Lower lobe of right lung (tissue), 2 donors: ENCODE results near the gene TNPO3. TPM values are rescaled to one million over a fixed set of nuclear protein-coding genes. Genes with fewer than 3 reads are reported as not detected.

Experiments
- ATAC-seq, 2 donors: fragments of 200-7000 bp; cut with Tn5 transposase; one replicate each; pipeline ENCODE4 v1.9.1; 2020 to 2022; ENCODE audit warnings: mild to moderate bottlenecking in 2 of 2, moderate library complexity in 2 of 2
- DNase-seq: peaks from one replicate; pipeline ENCODE4 v3.0.0-alpha.2; 2020
- H3K27ac ChIP-seq: fragments of 200-600 bp; one replicate; pipeline ENCODE4 v1.8.0; 2022
- H3K27me3 ChIP-seq: fragments of 200-600 bp; one replicate; pipeline ENCODE4 v1.8.0; 2022; ENCODE audit warnings: low read depth
- H3K36me3 ChIP-seq: fragments of 200-600 bp; one replicate; pipeline ENCODE4 v1.8.0; 2022; ENCODE audit warnings: mild to moderate bottlenecking
- H3K4me1 ChIP-seq: fragments of 200-600 bp; one replicate; pipeline ENCODE4 v1.8.0; 2022
- H3K4me3 ChIP-seq: fragments of 200-600 bp; one replicate; pipeline ENCODE4 v1.8.0; 2022; ENCODE audit warnings: mild to moderate bottlenecking
- H3K9me3 ChIP-seq: fragments of 200-600 bp; one replicate; pipeline ENCODE4 v1.8.0; 2022
- CTCF ChIP-seq: fragments of 200-600 bp; IDR thresholded peaks from one replicate; pipeline ENCODE4 v1.8.0; 2022; ENCODE audit warnings: antibody characterized with exemption, mild to moderate bottlenecking
- intact Hi-C: fragments of 100-400 bp; cut with DNase I; formaldehyde crosslinking; loops from one replicate; pipeline ENCODE4 v1.11.0; 2022
- total RNA-seq: library from RNA; stranded (reverse); fragmentation: NEBNext Ultra II Directional; extraction: Animal tissue kit (Norgen Biotek cat#: 25700); gene quantifications from one replicate; pipeline ENCODE4 v1.2.1, GENCODE V29; 2021
- donor health status: DM: no; HTN: yes; CAD: no; lungs with severe emphysema.

Gene TNPO3
- total RNA-seq, 1 donor from 2014 or later, result 37.0 TPM

GRCh38 chr7:129095258-129095657, 40.3 kb upstream of the TNPO3 start:
- Histone ChIP-seq H3K27ac (no peak overlapping the region), H3K4me3 (no peak overlapping the region), H3K4me1 (peaks cover 6% of the 10 kb centered on the region), H3K9me3 (no peaks in the 10 kb centered on the region), H3K27me3 (peaks cover 11% of the 10 kb centered on the region), H3K36me3 (no peaks in the 10 kb centered on the region)
- no peak for TF ChIP-seq CTCF
- intact Hi-C loops, result no loop called here
- DNase-seq (no peak), ATAC-seq (no peak)

GRCh38 chr7:129094501-129094900, 39.6 kb upstream of the TNPO3 start:
- Histone ChIP-seq H3K9me3 (no peaks in the 10 kb centered on the region), H3K27ac (no peak overlapping the region), H3K36me3 (no peaks in the 10 kb centered on the region), H3K4me3 (no peak overlapping the region), H3K4me1 (peaks cover 13% of the 10 kb centered on the region), H3K27me3 (peaks cover 11% of the 10 kb centered on the region)
- TF ChIP-seq CTCF, result no peak
- no peak for DNase-seq
- intact Hi-C loops, result no loop called here
- ATAC-seq, result no peak

GRCh38 chr7:129093867-129094456, 39.1 kb upstream of the TNPO3 start:
- Histone ChIP-seq H3K27me3 (peaks cover 11% of the 10 kb centered on the region), H3K4me1 (peaks cover 16% of the 10 kb centered on the region), H3K36me3 (no peaks in the 10 kb centered on the region), H3K9me3 (no peaks in the 10 kb centered on the region), H3K27ac (no peak overlapping the region), H3K4me3 (no peak overlapping the region)
- no peak for DNase-seq
- intact Hi-C loops, result no loop called here
- TF ChIP-seq CTCF, result no peak
- no peak for ATAC-seq

DNA sequence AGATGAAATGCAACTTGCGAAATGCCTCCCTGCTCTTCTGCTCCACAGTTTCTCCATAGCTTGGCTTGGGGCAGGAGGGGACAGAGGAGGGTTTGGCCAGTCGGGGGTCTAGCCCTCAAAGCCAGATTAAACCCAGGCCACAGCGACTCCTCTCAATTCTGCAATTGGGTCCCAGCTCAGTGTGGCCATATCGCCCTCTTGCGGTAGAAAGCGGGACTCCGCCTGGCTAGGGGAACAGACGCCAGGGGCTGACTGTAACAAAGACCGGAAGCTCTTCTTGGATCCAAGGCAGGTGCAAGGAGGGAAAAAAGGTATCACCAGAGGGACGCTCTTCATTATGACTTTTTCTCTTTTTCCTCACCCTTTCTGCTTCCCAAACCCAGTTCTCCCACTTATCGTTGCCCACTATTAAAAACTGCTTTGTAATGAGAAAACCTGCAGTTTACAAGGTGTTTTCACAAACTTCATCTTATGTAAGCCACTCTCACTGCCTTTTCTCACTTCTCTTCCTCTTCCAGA, 36.6 kb upstream of the TNPO3 start:
- Histone ChIP-seq H3K27me3 (peaks cover 5% of the 10 kb centered on the region), H3K4me1 (peaks cover 16% of the 10 kb centered on the region), H3K9me3 (no peaks in the 10 kb centered on the region), H3K36me3 (no peaks in the 10 kb centered on the region), H3K27ac (no peak overlapping the region), H3K4me3 (no peak overlapping the region)
- intact Hi-C loops, result no loop called here
- peak; percentile 86 for DNase-seq
- ATAC-seq, result peak; percentile 95
- peak; percentile 96 for TF ChIP-seq CTCF

DNA sequence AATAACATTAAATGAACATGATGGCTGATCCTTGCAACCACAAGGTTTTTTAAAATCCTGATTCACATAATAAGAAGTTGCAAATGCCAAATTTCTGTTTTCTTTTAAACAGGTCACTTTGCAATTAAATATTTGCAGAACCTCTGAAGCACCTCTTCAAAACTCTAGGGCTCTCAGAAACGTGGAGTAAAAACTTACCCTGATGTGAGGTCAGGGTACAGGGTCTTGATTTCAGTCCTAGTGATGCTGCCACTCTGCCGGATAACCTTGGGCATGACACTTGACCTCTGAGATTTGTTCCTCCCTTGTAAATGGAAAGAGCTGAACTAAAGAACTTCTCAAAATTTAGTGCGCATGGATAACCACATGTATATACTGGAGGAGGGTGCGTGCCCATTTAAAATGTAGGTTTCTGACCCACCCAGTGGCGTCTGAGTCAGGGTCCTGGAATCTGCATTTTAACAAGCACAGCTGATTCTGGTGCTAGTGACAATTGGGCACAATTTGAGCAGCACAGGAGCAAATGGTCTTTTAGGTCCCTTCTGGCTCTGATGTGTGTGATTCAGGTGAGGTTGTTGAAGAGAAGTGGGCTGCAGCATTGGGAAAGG, 35.5 kb upstream of the TNPO3 start:
- Histone ChIP-seq H3K4me1 (peaks cover 16% of the 10 kb centered on the region), H3K27ac (no peak overlapping the region), H3K27me3 (no peaks in the 10 kb centered on the region), H3K36me3 (no peaks in the 10 kb centered on the region), H3K9me3 (no peaks in the 10 kb centered on the region), H3K4me3 (no peak overlapping the region)
- intact Hi-C loops, result no loop called here
- TF ChIP-seq CTCF, result no peak
- DNase-seq (no peak), ATAC-seq (peak; percentile 66 to 93)
